SK-N-SH (cell line): ENCODE data around the gene BAD. TPM values are rescaled to one million over a fixed set of nuclear protein-coding genes. Genes with fewer than 3 reads are reported as not detected.

Experiments used
- CTCF ChIA-PET: fragments of 300-600, 350-600 bp; formaldehyde crosslinking; extraction: SDS; loops from one replicate; lab custom pipeline; 2021; lab: Yijun Ruan, JAX
- POLR2A ChIA-PET: fragments of 350-600 bp; sonication (Branson Sonifier 250); formaldehyde crosslinking; extraction: SDS; loops from one replicate; lab custom pipeline; 2020; ENCODE audit warnings: antibody characterized with exemption, inconsistent platforms; lab: Yijun Ruan, JAX
- DNase-seq: peaks from one replicate; pipeline ENCODE4 v3.0.0; 2012
- H2AFZ ChIP-seq: fragments of 200-600 bp; sonication (generic); 2 replicates; pipeline ENCODE4 v1.8.1; 2016; ENCODE audit warnings: antibody characterized with exemption, mild to moderate bottlenecking, low read depth
- H3F3A ChIP-seq: fragments of 200-600 bp; sonication (generic); replicated peaks from 2 replicates; pipeline ENCODE3; 2016; ENCODE audit warnings: antibody characterized with exemption, mild to moderate bottlenecking; ENCODE audit not compliant: insufficient read depth
- H3K27ac ChIP-seq, 2 experiments: fragments of 200-500 bp in 1 of 2; fragments of 200-600 bp in 1 of 2; sonication (Bioruptor generic) in 1 of 2; sonication (generic), shearing (Covaris generic) in 1 of 2; 2 replicates each; pipeline versions ENCODE4 v1.5.1 to v1.6.1; 2014 to 2016; ENCODE audit warnings: low read depth in 2 of 2, inconsistent platforms in 1 of 2, low read length in 1 of 2, mild to moderate bottlenecking in 1 of 2, mixed read lengths in 1 of 2
- H3K27me3 ChIP-seq: fragments of 200-600 bp; sonication (generic), shearing (Covaris generic); 2 replicates; pipeline ENCODE4 v1.6.1; 2016; ENCODE audit warnings: mixed run types; ENCODE audit not compliant: insufficient read depth
- H3K36me3 ChIP-seq, 2 experiments: fragments of 200-500 bp in 1 of 2; fragments of 200-600 bp in 1 of 2; sonication (Bioruptor generic) in 1 of 2; sonication (generic) in 1 of 2; replicated peaks in 1 of 2; 2 replicates each; pipeline versions ENCODE3 to v1.5.1; 2014 to 2016; ENCODE audit warnings: low read length in 1 of 2, mild to moderate bottlenecking in 1 of 2; ENCODE audit not compliant: insufficient read depth in 2 of 2, control insufficient read depth in 1 of 2
- H3K4me1 ChIP-seq, 2 experiments: fragments of 200-500 bp in 1 of 2; fragments of 200-600 bp in 1 of 2; sonication (Bioruptor generic) in 1 of 2; sonication (generic), shearing (Covaris generic) in 1 of 2; 2 replicates each; pipeline versions ENCODE4 v1.5.1 to v1.6.1; 2014 to 2016; ENCODE audit warnings: low read depth in 1 of 2, low read length in 1 of 2, mixed run types in 1 of 2; ENCODE audit not compliant: insufficient read depth in 2 of 2, control insufficient read depth in 1 of 2
- H3K4me2 ChIP-seq: fragments of 200-600 bp; sonication (generic), shearing (Covaris generic); 2 replicates; pipeline ENCODE4 v1.6.1; 2017; ENCODE audit warnings: mixed run types
- H3K4me3 ChIP-seq, 2 experiments: fragments of 200-500 bp in 1 of 2; fragments of 200-600 bp in 1 of 2; sonication (Bioruptor generic) in 1 of 2; sonication (generic), shearing (Covaris generic) in 1 of 2; 2 replicates each; pipeline versions ENCODE4 v1.5.1 to v1.8.1; 2014 to 2016; ENCODE audit warnings: low read depth in 2 of 2, inconsistent platforms in 1 of 2, low read length in 1 of 2, mild to moderate bottlenecking in 1 of 2, mixed read lengths in 1 of 2, moderate library complexity in 1 of 2
- H3K79me2 ChIP-seq: fragments of 200-600 bp; sonication (generic); 2 replicates; pipeline ENCODE4 v1.8.1; 2017; ENCODE audit warnings: mild to moderate bottlenecking; ENCODE audit not compliant: insufficient read depth
- H3K9ac ChIP-seq: fragments of 200-600 bp; sonication (generic); 2 replicates; pipeline ENCODE4 v1.6.1; 2017; ENCODE audit warnings: mixed run types
- H3K9me2 ChIP-seq: fragments of 200-600 bp; sonication (generic); 2 replicates; pipeline ENCODE4 v1.6.1; 2017; ENCODE audit warnings: mixed run types
- H3K9me3 ChIP-seq: fragments of 200-600 bp; sonication (generic); 2 replicates; pipeline ENCODE4 v1.6.1; 2017; ENCODE audit warnings: mixed run types, mild to moderate bottlenecking, moderate library complexity
- H4K20me1 ChIP-seq: fragments of 200-600 bp; sonication (generic); 2 replicates; pipeline ENCODE4 v1.6.1; 2017; ENCODE audit warnings: mild to moderate bottlenecking, mixed run types; ENCODE audit not compliant: insufficient read depth
- CTCF ChIP-seq: fragments of 200-600 bp; sonication (generic); IDR thresholded peaks from 2 replicates; pipeline ENCODE4 v1.6.1; 2017; ENCODE audit warnings: antibody characterized with exemption, mild to moderate bottlenecking, moderate library complexity
- ELF1 ChIP-seq: IDR thresholded peaks from 2 replicates; pipeline ENCODE4 v1.4.0; 2012
- EZH2phosphoT487 ChIP-seq: fragments of 200-600 bp; sonication (generic); IDR thresholded peaks from 2 replicates; pipeline ENCODE4 v1.6.1; 2017; ENCODE audit warnings: low read depth, mixed run types, mild to moderate bottlenecking, antibody characterized with exemption, moderate library complexity, borderline replicate concordance
- GABPA ChIP-seq: IDR thresholded peaks from 2 replicates; pipeline ENCODE4 v1.4.0; 2012; ENCODE audit warnings: low read depth, mild to moderate bottlenecking
- GATA2 ChIP-seq: sonication (generic); formaldehyde crosslinking; IDR thresholded peaks from 2 replicates; pipeline ENCODE4 v1.5.0; 2020; ENCODE audit warnings: mild to moderate bottlenecking, missing genetic modification reagents
- JUND ChIP-seq: IDR thresholded peaks from 2 replicates; pipeline ENCODE4 v1.4.0; 2012
- MAX ChIP-seq: IDR thresholded peaks from 2 replicates; pipeline ENCODE4 v1.4.0; 2012; ENCODE audit warnings: low read depth
- MEF2A ChIP-seq: IDR thresholded peaks from 2 replicates; pipeline ENCODE4 v1.4.0; 2012; ENCODE audit warnings: low read depth, borderline replicate concordance
- NFIC ChIP-seq: IDR thresholded peaks from 2 replicates; pipeline ENCODE4 v1.4.0; 2012; ENCODE audit warnings: borderline replicate concordance
- NRF1 ChIP-seq: IDR thresholded peaks from 2 replicates; pipeline ENCODE4 v1.6.1; 2012; ENCODE audit warnings: low read depth, mild to moderate bottlenecking, low read length
- RAD21 ChIP-seq: IDR thresholded peaks from 2 replicates; pipeline ENCODE4 v1.6.1; 2012; ENCODE audit warnings: mild to moderate bottlenecking, low read length
- REST ChIP-seq: IDR thresholded peaks from 2 replicates; pipeline ENCODE4 v1.6.1; 2012; ENCODE audit warnings: mild to moderate bottlenecking, low read depth, low read length, moderate library complexity
- RFX5 ChIP-seq: IDR thresholded peaks from 2 replicates; pipeline ENCODE4 v1.6.1; 2012; ENCODE audit warnings: mild to moderate bottlenecking, improper control_type of control experiment, low read length
- SIN3A ChIP-seq: IDR thresholded peaks from 2 replicates; pipeline ENCODE4 v1.6.1; 2012; ENCODE audit warnings: low read depth, mild to moderate bottlenecking, low read length, moderate library complexity, borderline replicate concordance
- TCF12 ChIP-seq: IDR thresholded peaks from 2 replicates; pipeline ENCODE4 v1.4.0; 2012
- USF2 ChIP-seq: fragments of 150-350 bp; IDR thresholded peaks from 2 replicates; pipeline ENCODE4 v1.6.1; 2017; ENCODE audit warnings: antibody characterized with exemption, low read length, low read depth, borderline replicate concordance
- WGBS: methylation state at CpG from one replicate; pipeline ENCODE4 v1.1.6; 2017; ENCODE audit warnings: low lambda C conversion rate; 5-methylcytosine and 5-hydroxymethylcytosine counted together
- polyA plus RNA-seq, 3 experiments: library from polyadenylated mRNA; depleted of rRNA; stranded (reverse); fragments of >200 nt; gene quantifications; 2 replicates each; pipeline ENCODE4 v1.2.3, GENCODE V29; 2012

BAD gene
- polyA plus RNA-seq, 1 of the 3 experiments (the other 2 are of a cell fraction): 80.9 TPM

- Histone ChIP-seq H3K4me2 (peak overlapping the region; percentile 20; the same call in 1 of the 2 replicates), H3K27me3 (no peaks in the 10 kb centered on the region), H3K9me2 (no peaks in the 10 kb centered on the region), H4K20me1 (no peaks in the 10 kb centered on the region), H3K36me3 (peaks cover 27 to 39% of the 10 kb centered on the region in 2 experiments), H3K79me2 (no peaks in the 10 kb centered on the region; the same call in none of the 2 replicates), H3K27ac (peak overlapping the region; percentile 29 to 94; a peak in 3 of 4 replicates), H3K9me3 (no peaks in the 10 kb centered on the region), H2AFZ (no peak overlapping the region), H3K9ac (no peak overlapping the region), H3K4me3 (no peak overlapping the region), H3F3A (peaks cover 5% of the 10 kb centered on the region), H3K4me1 (peaks cover 3 to 47% of the 10 kb centered on the region in 2 experiments; a peak in 3 of 4 replicates)
- DNase-seq: peak; percentile 70
- TF ChIP-seq SIN3A: no peak
- peak; percentile 25; the same call in 1 of the 2 replicates for TF ChIP-seq CTCF
- POLR2A ChIA-PET: interaction anchor here (1.2 to 2.8 kb wide), 5 partner anchors 8 to 26 kb away, joined by 3 to 41 read pairs (median 11); partner anchors contain the start of genes FKBP2, PLCB3 and PPP1R14B
- CTCF ChIA-PET: interaction anchor here (1.1 to 5.7 kb wide), 10 partner anchors 9 to 427 kb away, joined by 3 to 119 read pairs (median 10); partner anchors contain the start of genes PLCB3 and PPP1R14B
- 75% methylated on average over 28 of the region's 29 CpGs for WGBS
These were observed 21.2 kb downstream of the BAD start for GRCh38 chr11:64263021-64263946.

- peak overlapping the region; percentile 20; the same call in 1 of the 2 replicates for H3K4me2 ChIP-seq
- POLR2A ChIA-PET: interaction anchor here (1.2 to 2.8 kb wide), 3 partner anchors 10 to 17 kb away, joined by 3 to 41 read pairs (median 3); partner anchors contain the start of gene PPP1R14B
- H3F3A ChIP-seq: peaks cover 4% of the 10 kb centered on the region
- peaks cover 24 to 38% of the 10 kb centered on the region in 2 experiments for H3K36me3 ChIP-seq
- no peak for DNase-seq
- H3K9me3 ChIP-seq: no peaks in the 10 kb centered on the region
- H3K4me3 ChIP-seq: no peak overlapping the region
- no peaks in the 10 kb centered on the region; the same call in none of the 2 replicates for H3K79me2 ChIP-seq
- CTCF ChIA-PET: interaction anchor here (1.1 to 5.7 kb wide), 3 partner anchors 9 to 39 kb away, joined by 5 to 119 read pairs (median 15); partner anchors contain the start of gene PLCB3
- H2AFZ ChIP-seq: no peak overlapping the region
- H4K20me1 ChIP-seq: no peaks in the 10 kb centered on the region
- no peak overlapping the region for H3K9ac ChIP-seq
- WGBS: 93% methylated on average over 30 of the region's 42 CpGs
- no peaks in the 10 kb centered on the region for H3K9me2 ChIP-seq
- H3K27ac ChIP-seq: peak overlapping the region; percentile 29 to 94; a peak in 2 of 4 replicates
- H3K27me3 ChIP-seq: no peaks in the 10 kb centered on the region
- H3K4me1 ChIP-seq: peaks cover 0 to 39% of the 10 kb centered on the region in 2 experiments; a peak in 2 of 4 replicates
- no peak for TF ChIP-seq GATA2 (CRISPR knock-in tag)
- no peak for TF ChIP-seq MEF2A
- no peak for TF ChIP-seq NRF1
- no peak for TF ChIP-seq GABPA
- TF ChIP-seq EZH2phosphoT487: no peak
- no peak for TF ChIP-seq ELF1
- no peak for TF ChIP-seq NFIC
- no peak for TF ChIP-seq JUND
- no peak for TF ChIP-seq REST
- TF ChIP-seq RFX5: no peak
- TF ChIP-seq RAD21: no peak
- TF ChIP-seq MAX: no peak
- TF ChIP-seq USF2: no peak
- no peak for TF ChIP-seq TCF12
These were observed 22.0 kb downstream of the BAD start for GRCh38 chr11:64262271-64263002.
